MM.1S (cell line): ENCODE results near the gene TMEM38B.

Experiments
- DNase-seq: peaks from one replicate; pipeline ENCODE4 v3.0.0-alpha.2; 2015
- H2AFZ ChIP-seq: fragments of 300-600 bp; sonication (generic); 2 replicates; pipeline ENCODE4 v1.6.0; 2016; ENCODE audit warnings: antibody characterized with exemption, low read length
- H3F3A ChIP-seq: fragments of 300-600 bp; sonication (generic); 2 replicates; pipeline ENCODE4 v1.6.1; 2016; ENCODE audit warnings: mild to moderate bottlenecking, antibody characterized with exemption, low read length, moderate library complexity, mixed read lengths; ENCODE audit not compliant: insufficient read depth
- H3K27ac ChIP-seq: fragments of 300-600 bp; sonication (generic); 2 replicates; pipeline ENCODE4 v1.5.1; 2016; ENCODE audit warnings: mild to moderate bottlenecking, low read length
- H3K27me3 ChIP-seq: fragments of 300-600 bp; sonication (generic); replicated peaks from 2 replicates; pipeline ENCODE4 v1.6.0; 2016; ENCODE audit warnings: low read length; ENCODE audit not compliant: insufficient read depth
- H3K36me3 ChIP-seq: fragments of 300-600 bp; sonication (generic); replicated peaks from 2 replicates; pipeline ENCODE4 v1.6.1; 2016; ENCODE audit warnings: mild to moderate bottlenecking, low read length, mixed read lengths; ENCODE audit not compliant: insufficient read depth
- H3K4me1 ChIP-seq: fragments of 300-600 bp; sonication (generic); 2 replicates; pipeline ENCODE4 v1.6.1; 2016; ENCODE audit warnings: low read length, mixed read lengths
- H3K4me2 ChIP-seq: fragments of 300-600 bp; sonication (generic); 2 replicates; pipeline ENCODE4 v1.6.0; 2016; ENCODE audit warnings: low read depth, low read length
- H3K4me3 ChIP-seq: fragments of 300-600 bp; sonication (generic); 2 replicates; pipeline ENCODE4 v1.5.1; 2016; ENCODE audit warnings: low read length, mixed read lengths
- H3K79me2 ChIP-seq: fragments of 300-600 bp; sonication (generic); 2 replicates; pipeline ENCODE4 v1.6.1; 2016; ENCODE audit warnings: mixed run types, low read length, mixed read lengths
- H3K9ac ChIP-seq: fragments of 300-600 bp; sonication (generic); 2 replicates; pipeline ENCODE4 v1.6.1; 2016; ENCODE audit warnings: low read length, mixed read lengths
- H3K9me2 ChIP-seq: fragments of 300-600 bp; sonication (generic); replicated peaks from 2 replicates; pipeline ENCODE4 v1.6.1; 2016; ENCODE audit warnings: mild to moderate bottlenecking, low read length, mixed read lengths; ENCODE audit not compliant: insufficient read depth
- H3K9me3 ChIP-seq: fragments of 300-600 bp; sonication (generic); replicated peaks from 2 replicates; pipeline ENCODE4 v1.6.1; 2016; ENCODE audit warnings: mild to moderate bottlenecking, low read length, mixed read lengths; ENCODE audit not compliant: insufficient read depth
- H4K20me1 ChIP-seq: fragments of 300-600 bp; sonication (generic); 2 replicates; pipeline ENCODE4 v1.6.1; 2016; ENCODE audit warnings: mild to moderate bottlenecking, low read length, moderate library complexity, mixed read lengths; ENCODE audit not compliant: insufficient read depth
- EZH2 ChIP-seq: fragments of 300-600 bp; sonication (generic); optimal IDR thresholded peaks from 2 replicates; pipeline ENCODE3; 2017; ENCODE audit warnings: low read depth, mild to moderate bottlenecking, antibody characterized with exemption, low read length, mixed read lengths
- EZH2phosphoT487 ChIP-seq: fragments of 300-600 bp; sonication (generic); IDR thresholded peaks from 2 replicates; pipeline ENCODE4 v1.6.1; 2018; ENCODE audit warnings: antibody characterized with exemption, low read length
- TF ChIP-seq, protein P1 (sequence below): fragments of 300-600 bp; sonication (generic); IDR thresholded peaks from 2 replicates; pipeline ENCODE4 v1.5.1; 2016; ENCODE audit warnings: antibody characterized with exemption, low read length, mixed read lengths

Gene TMEM38B

DNA sequence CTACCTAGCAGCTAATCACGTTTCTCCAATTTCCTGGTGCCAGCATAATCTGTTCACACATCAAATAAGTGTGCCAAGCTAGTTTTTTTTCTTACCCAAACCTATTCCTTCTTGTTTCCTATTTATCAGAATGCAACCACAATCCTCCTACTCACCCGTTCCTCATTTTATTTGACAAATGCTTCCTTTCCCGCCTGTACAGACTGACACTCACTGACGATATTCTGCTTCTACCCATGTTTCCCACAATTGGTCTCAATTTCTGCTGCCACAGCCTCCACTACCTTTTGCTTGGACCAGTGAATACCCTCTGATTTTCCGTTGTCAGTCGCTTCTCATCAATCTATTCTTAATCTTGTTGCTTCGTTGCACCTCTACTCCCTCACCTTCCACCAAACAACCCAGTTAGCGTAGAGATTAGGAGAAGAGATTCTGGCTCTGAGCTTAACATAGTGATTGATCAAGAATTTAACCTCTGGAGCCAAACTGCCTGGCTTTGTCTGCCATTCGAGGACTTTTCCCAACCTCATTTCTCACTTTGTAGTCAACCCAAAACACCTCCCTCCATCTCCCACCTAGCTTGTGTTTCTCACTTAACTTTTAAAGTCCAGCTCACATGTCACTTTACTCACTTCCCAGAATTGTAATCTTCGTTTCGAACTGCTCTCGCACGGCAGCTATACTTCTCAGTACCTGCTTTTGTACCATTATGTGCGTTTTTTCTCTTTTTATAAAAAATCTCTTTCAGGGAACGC, 729 bp upstream of the TMEM38B start:
- TF ChIP-seq, protein P1, sequence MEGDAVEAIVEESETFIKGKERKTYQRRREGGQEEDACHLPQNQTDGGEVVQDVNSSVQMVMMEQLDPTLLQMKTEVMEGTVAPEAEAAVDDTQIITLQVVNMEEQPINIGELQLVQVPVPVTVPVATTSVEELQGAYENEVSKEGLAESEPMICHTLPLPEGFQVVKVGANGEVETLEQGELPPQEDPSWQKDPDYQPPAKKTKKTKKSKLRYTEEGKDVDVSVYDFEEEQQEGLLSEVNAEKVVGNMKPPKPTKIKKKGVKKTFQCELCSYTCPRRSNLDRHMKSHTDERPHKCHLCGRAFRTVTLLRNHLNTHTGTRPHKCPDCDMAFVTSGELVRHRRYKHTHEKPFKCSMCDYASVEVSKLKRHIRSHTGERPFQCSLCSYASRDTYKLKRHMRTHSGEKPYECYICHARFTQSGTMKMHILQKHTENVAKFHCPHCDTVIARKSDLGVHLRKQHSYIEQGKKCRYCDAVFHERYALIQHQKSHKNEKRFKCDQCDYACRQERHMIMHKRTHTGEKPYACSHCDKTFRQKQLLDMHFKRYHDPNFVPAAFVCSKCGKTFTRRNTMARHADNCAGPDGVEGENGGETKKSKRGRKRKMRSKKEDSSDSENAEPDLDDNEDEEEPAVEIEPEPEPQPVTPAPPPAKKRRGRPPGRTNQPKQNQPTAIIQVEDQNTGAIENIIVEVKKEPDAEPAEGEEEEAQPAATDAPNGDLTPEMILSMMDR, result no peak
- Histone ChIP-seq H3K9me2 (no peaks in the 10 kb centered on the region), H3K4me3 (peak overlapping the region; percentile 96), H3F3A (peaks cover 13% of the 10 kb centered on the region), H3K36me3 (no peaks in the 10 kb centered on the region), H3K9ac (peak overlapping the region; percentile 42; the same call in 1 of the 2 replicates), H3K4me2 (peak overlapping the region; percentile 72), H4K20me1 (no peaks in the 10 kb centered on the region), H3K4me1 (no peaks in the 10 kb centered on the region), H3K27ac (no peak overlapping the region), H3K9me3 (no peaks in the 10 kb centered on the region), H3K79me2 (peaks cover 37% of the 10 kb centered on the region), H3K27me3 (no peaks in the 10 kb centered on the region), H2AFZ (peak overlapping the region; percentile 73)
- peak; percentile 19 for DNase-seq

DNA sequence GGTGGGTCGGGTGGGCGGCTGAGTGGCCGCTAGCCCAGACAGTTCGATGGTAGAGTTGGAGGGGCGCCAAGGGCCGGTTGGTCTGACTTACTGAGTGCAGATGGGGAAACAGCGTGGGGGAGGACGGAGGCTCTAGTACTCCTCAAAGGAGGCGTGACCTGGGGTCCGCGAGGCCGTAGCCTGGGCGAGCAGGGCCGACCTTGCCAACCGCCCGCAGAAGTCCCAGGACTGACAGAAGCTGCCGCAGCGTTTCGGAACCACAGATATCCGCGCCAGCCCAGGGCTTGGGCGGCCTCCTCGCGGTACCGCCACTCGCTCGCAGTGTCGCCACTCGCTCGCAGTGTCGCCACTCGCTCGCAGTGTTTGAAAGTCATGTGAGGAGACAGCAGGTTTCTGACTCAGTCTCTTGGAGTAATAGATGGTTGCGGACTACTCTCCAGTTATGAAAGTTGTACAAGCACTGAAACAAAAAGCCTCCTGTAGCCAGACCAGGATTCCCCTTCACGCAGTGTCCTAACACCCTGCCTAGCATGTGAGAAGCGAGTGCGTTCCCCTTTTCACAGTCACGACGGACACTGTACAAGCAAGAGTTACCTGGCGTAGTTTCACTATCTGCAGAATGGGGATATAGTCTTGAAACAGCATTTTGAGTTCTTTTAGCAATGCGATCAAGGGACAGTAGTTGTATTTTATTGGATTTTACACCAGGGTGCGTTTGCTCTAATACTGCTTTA, 674 bp downstream of the TMEM38B start:
- peak overlapping the region; percentile 83 for H3K4me2 ChIP-seq
- H3K27ac ChIP-seq, result peak overlapping the region; percentile 54; the same call in 1 of the 2 replicates
- peak overlapping the region; percentile 70 for H3K9ac ChIP-seq

DNA sequence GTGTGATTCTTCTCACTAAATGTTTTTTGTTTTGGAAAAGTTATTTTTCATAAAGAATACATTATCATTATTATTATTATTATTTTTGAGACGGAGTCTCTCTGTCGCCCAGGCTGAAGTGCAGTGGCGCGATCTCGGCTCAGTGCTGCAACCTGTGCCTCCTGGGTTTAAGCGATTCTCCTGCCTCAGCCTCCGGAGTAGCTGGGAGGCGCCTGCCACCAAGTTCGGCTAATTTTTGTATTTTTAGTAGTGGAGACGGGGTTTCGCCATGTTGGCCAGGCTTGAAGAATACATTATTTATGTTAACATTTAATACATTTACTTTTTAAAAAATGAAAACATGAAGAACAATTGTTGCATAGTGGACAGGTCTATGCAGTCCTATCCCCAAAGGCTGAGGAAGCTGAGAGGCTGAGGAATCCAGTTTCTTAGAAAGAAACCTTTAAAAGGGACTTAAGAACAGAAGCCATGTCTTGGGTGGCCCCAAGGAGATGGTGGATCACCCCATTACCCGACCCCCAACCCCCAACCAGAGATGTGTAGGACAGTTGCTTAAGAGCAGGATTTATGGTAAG, 2.0 kb downstream of the TMEM38B start:
- Histone ChIP-seq H3K27ac (no peak overlapping the region), H3K4me2 (peak overlapping the region; percentile 83)

More for the DNA sequence above, 674 bp downstream of the TMEM38B start:
- Histone ChIP-seq H2AFZ (peak overlapping the region; percentile 97), H3K36me3 (no peaks in the 10 kb centered on the region), H3K27me3 (no peaks in the 10 kb centered on the region), H3F3A (peaks cover 13% of the 10 kb centered on the region), H3K4me3 (peak overlapping the region; percentile 96), H3K79me2 (peaks cover 51% of the 10 kb centered on the region), H4K20me1 (no peaks in the 10 kb centered on the region), H3K4me1 (no peaks in the 10 kb centered on the region), H3K9me3 (no peaks in the 10 kb centered on the region), H3K9me2 (no peaks in the 10 kb centered on the region)
- DNase-seq, result peak; percentile 64
- TF ChIP-seq EZH2phosphoT487 (no peak), EZH2 (no peak)
- TF ChIP-seq, protein P1, result no peak

More for the DNA sequence above, 2.0 kb downstream of the TMEM38B start:
- no peak overlapping the region for H2AFZ ChIP-seq
- no peaks in the 10 kb centered on the region for H3K36me3 ChIP-seq
- H3K4me3 ChIP-seq, result no peak overlapping the region
- H3K9me3 ChIP-seq, result no peaks in the 10 kb centered on the region
- H3K9ac ChIP-seq, result no peak overlapping the region
- H4K20me1 ChIP-seq, result no peaks in the 10 kb centered on the region; the same call in 1 of the 2 replicates
- H3K27me3 ChIP-seq, result no peaks in the 10 kb centered on the region
- peaks cover 6% of the 10 kb centered on the region; the same call in 1 of the 2 replicates for H3K4me1 ChIP-seq
- peaks cover 13% of the 10 kb centered on the region for H3F3A ChIP-seq
- no peaks in the 10 kb centered on the region for H3K9me2 ChIP-seq
- DNase-seq, result no peak
- TF ChIP-seq, protein P1, result no peak
- TF ChIP-seq EZH2, result no peak
- TF ChIP-seq EZH2phosphoT487, result no peak
- H3K79me2 ChIP-seq, result peaks cover 64% of the 10 kb centered on the region
